OCI-LY3 (cell line): ENCODE results near the gene GMEB2.
"Not testable (repeated sequence)": the region's sequence is repeated elsewhere in the genome, so short reads cannot be mapped to it uniquely, and the experiment has no call there.

Experiments used
- CTCF ChIP-seq: fragments of 200-600, 300-600 bp; sonication (generic); IDR thresholded peaks from 2 replicates; pipeline ENCODE4 v1.5.1; 2014; ENCODE audit warnings: antibody characterized with exemption, low read length, low read depth
- EZH2phosphoT487 ChIP-seq: fragments of 200-600 bp; shearing (Covaris generic); IDR thresholded peaks from 2 replicates; pipeline ENCODE4 v1.6.1; 2018; ENCODE audit warnings: antibody characterized with exemption, mixed run types, low read depth

GRCh38 chr20:63631426-63631825, 4.5 kb upstream of the GMEB2 start:
- TF ChIP-seq CTCF, EZH2phosphoT487: not testable (repeated sequence)
